ENCODE measurements around the gene HEPHL1. TPM values are rescaled to one million over a fixed set of nuclear protein-coding genes. Genes with fewer than 3 reads are reported as not detected.
"Not testable (repeated sequence)": the region's sequence is repeated elsewhere in the genome, so short reads cannot be mapped to it uniquely, and the experiment has no call there.

HEPHL1 gene
- total RNA-seq, 1 donor from 2014 or later: not detected

GRCh38 chr11:94150704-94151685 lies 129.8 kb downstream of the HEPHL1 start:
- DNase-seq (no peak), ATAC-seq (no peak)
- Histone ChIP-seq H3K9me3 (no peaks in the 10 kb centered on the region), H3K36me3 (no peaks in the 10 kb centered on the region), H3K27ac (no peak overlapping the region), H3K4me3 (no peak overlapping the region), H3K4me1 (peaks cover 40% of the 10 kb centered on the region), H3K27me3 (no peaks in the 10 kb centered on the region)
- TF ChIP-seq, protein P1, sequence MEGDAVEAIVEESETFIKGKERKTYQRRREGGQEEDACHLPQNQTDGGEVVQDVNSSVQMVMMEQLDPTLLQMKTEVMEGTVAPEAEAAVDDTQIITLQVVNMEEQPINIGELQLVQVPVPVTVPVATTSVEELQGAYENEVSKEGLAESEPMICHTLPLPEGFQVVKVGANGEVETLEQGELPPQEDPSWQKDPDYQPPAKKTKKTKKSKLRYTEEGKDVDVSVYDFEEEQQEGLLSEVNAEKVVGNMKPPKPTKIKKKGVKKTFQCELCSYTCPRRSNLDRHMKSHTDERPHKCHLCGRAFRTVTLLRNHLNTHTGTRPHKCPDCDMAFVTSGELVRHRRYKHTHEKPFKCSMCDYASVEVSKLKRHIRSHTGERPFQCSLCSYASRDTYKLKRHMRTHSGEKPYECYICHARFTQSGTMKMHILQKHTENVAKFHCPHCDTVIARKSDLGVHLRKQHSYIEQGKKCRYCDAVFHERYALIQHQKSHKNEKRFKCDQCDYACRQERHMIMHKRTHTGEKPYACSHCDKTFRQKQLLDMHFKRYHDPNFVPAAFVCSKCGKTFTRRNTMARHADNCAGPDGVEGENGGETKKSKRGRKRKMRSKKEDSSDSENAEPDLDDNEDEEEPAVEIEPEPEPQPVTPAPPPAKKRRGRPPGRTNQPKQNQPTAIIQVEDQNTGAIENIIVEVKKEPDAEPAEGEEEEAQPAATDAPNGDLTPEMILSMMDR (IDR thresholded peaks at IDR 0.05): no peak
- intact Hi-C loops (cut with DNase I): no loop called here

DNA sequence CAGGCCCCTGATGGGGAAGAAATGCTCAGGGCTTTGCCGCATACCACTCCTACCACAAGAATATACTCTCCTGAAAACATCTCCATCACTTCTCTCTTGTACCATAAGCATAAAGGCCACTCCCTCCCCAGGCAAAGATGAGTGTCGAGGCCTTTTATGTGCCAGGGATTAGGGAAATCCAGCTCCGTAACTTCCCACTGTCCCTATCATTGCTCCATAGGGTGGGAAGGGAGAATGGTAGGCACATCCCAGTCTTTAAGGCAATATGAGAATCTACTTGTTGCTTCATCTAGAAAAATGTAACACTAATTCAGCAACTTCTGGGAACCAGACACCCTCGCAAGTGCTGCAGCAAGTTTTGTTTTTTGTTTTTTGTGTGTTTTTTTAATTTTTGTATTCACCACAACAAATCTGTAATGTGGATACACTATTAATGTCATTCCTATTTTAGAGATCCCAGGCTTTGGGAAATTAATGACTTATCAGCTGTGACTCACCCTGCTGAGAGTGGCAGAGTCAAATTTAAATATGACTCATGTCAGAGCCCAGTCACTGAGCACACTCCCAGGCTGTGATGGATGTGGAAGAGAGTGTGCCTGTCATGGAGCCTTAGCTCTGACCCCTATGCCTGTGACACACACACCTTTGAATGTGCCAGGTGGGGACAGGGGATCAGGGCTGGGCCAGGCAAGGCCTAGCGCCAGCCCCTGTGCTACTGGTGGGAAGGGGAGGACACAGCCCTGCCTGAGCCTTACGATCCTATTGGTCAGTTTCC lies 130.9 kb downstream of the HEPHL1 start:
- ATAC-seq (peak; percentile 91), DNase-seq (no peak)

DNA sequence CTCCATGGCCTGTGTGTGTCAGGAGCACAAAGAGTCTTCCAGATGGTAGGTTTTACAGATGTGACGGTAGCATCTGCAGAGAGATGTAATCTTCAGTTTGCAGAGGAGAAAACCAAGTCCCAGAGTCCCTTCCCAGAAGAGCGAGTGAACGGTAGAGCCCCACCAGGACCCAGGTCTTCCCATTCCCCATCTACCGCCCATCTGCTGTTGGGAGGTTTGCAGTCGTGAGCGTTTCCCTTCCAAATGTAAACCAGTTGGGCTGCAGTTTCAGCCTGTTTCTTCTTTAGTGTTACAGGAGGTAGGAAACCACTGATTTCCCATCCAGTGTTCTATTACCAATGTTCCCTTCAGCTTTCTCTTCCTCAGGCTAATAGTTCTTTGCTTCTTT lies 131.5 kb downstream of the HEPHL1 start:
- intact Hi-C loops (cut with DNase I): no loop called here

More for the DNA sequence above, 130.9 kb downstream of the HEPHL1 start:
- Histone ChIP-seq H3K4me3 (no peak overlapping the region), H3K9me3 (no peaks in the 10 kb centered on the region), H3K4me1 (peaks cover 40% of the 10 kb centered on the region), H3K27me3 (no peaks in the 10 kb centered on the region), H3K36me3 (no peaks in the 10 kb centered on the region), H3K27ac (no peak overlapping the region)
- intact Hi-C loops (cut with DNase I): no loop called here
- TF ChIP-seq, protein P1 (IDR thresholded peaks at IDR 0.05): no peak

DNA sequence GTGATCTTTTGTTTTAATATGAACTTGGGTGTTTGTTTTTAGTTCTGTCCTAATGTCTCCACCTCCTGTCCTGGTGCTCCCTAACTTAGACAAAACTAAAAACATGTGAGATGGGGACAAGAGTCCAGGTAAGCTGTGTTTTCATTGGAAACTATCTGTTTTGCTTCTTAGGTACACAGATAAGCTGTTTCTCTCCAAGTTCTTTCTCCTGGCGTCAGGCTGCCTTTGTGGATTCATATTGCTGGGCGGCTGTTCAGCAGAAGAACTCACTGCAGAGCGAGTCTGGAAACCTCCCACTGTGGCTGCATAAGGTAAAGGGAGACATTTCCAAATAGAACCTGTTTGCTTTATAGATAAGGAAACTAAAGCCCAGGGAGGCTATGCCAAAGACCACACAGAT lies 132.2 kb downstream of the HEPHL1 start:
- intact Hi-C loops (cut with DNase I): no loop called here
- no peaks in the 10 kb centered on the region for H3K27me3 ChIP-seq
- H3K36me3 ChIP-seq: no peaks in the 10 kb centered on the region
- H3K4me3 ChIP-seq: no peak overlapping the region
- H3K4me1 ChIP-seq: peaks cover 40% of the 10 kb centered on the region
- TF ChIP-seq, protein P1 (IDR thresholded peaks at IDR 0.05): no peak
- no peak for DNase-seq
- no peak for ATAC-seq
- no peak overlapping the region for H3K27ac ChIP-seq
- H3K9me3 ChIP-seq: no peaks in the 10 kb centered on the region

More for the DNA sequence above, 131.5 kb downstream of the HEPHL1 start:
- TF ChIP-seq, protein P1 (IDR thresholded peaks at IDR 0.05): no peak
- no peaks in the 10 kb centered on the region for H3K36me3 ChIP-seq
- DNase-seq (no peak), ATAC-seq (no peak)
- H3K9me3 ChIP-seq: no peaks in the 10 kb centered on the region
- no peaks in the 10 kb centered on the region for H3K27me3 ChIP-seq
- H3K4me3 ChIP-seq: no peak overlapping the region
- H3K4me1 ChIP-seq: peaks cover 40% of the 10 kb centered on the region
- no peak overlapping the region for H3K27ac ChIP-seq

DNA sequence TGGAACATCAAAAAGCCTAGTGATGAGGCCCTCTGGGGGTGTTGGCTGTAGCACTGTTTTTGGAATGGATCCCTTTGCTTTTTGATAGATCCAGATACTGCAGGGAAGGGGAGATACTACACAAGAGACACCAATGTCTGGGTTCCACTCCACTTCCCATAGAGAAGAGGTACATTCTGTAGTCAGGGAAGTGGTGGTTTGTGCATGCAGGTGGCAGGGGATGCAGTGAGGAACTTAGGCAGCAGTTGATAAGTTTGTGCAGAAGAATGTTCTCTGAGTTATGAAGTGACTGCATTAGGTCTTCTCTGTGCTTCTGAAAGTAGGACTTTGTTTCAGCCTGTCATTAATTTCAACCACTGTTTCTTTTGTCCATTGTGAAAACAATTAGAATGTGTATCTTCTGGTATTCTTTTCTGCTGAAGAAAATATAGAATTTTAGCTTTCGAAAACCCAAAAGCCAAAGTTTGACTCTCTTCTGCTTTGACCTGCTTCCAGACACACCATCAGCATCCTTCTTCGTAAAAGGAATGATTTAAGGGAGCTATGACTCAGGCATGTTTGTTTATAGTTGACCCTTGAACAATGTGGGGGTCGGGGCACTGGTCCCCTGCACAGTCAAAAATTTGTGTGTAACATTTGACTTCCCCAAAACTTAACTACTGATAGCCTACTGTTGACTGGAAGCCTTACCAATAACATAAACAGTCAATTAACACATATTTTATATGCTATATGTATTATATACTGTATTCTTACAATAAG lies 133.1 kb downstream of the HEPHL1 start:
- Histone ChIP-seq H3K9me3 (no peaks in the 10 kb centered on the region), H3K4me3 (no peak overlapping the region), H3K4me1 (peaks cover 34% of the 10 kb centered on the region), H3K36me3 (no peaks in the 10 kb centered on the region), H3K27ac (no peak overlapping the region), H3K27me3 (no peaks in the 10 kb centered on the region)
- TF ChIP-seq, protein P1 (IDR thresholded peaks at IDR 0.05): no peak
- ATAC-seq (no peak), DNase-seq (no peak)
- intact Hi-C loops (cut with DNase I): no loop called here

GRCh38 chr11:94157339-94157738 lies 136.2 kb downstream of the HEPHL1 start:
- H3K9me3 ChIP-seq; DNase-seq; H3K4me3 ChIP-seq; ATAC-seq; H3K27me3 ChIP-seq; H3K4me1 ChIP-seq; H3K36me3 ChIP-seq; H3K27ac ChIP-seq; intact Hi-C loops (cut with DNase I): not testable (repeated sequence)
